ENCODE results near the gene FAM222B.
"Not testable (repeated sequence)": the region's sequence is repeated elsewhere in the genome, so short reads cannot be mapped to it uniquely, and the experiment has no call there.

Gene FAM222B

GRCh38 chr17:28842282-28843012 is at the start of gene FAM222B:
Gene FAM222B, minus strand, starts transcription at chr17:28842790. Its CDS starts 76,123 bp downstream, at chr17:28766667.
- in situ Hi-C loops (cut with MboI; ENCODE audit: low sequenced_read_pairs) = no loop called here

DNA sequence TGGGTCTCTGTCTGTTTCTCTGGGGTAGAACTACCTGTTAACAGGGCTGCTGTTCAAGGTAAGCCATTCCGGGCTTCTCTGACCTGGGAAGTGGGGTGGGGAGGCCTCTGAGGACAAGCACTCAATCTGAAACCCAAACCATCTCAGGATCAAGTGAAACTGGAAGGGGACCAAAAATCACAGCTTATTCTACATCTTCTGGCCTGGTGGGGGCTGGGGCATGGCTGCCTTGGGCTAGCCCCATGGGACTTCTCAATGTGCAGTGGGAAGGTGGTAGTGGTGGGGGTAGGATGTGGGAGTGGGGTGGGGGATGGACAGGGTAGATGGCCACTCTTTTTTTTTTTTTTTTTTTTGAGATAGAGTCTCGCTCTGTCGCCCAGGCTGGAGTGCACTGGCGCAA is 49.4 kb upstream of the FAM222B start:
- in situ Hi-C loops (cut with MboI; ENCODE audit: low sequenced_read_pairs) = no loop called here

DNA sequence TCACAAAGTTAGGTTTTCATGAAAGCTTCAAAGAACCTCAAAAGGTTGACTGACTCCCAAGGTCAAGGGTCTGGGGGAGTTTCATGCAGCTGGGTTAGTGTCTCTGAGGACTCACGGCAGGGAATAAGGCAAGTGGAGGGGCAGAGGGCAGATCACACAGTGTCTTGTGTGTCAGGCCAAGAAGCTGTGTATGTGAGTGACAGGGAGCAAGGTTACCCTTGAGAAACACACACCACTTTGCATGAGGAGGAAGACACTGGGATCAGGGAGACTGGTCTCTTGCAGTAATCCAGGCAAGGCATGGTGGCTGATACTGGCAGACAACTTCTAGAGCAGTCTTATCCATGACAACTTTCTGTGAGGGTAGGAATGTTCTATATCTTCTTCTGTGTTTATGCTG is 48.6 kb upstream of the FAM222B start:
- in situ Hi-C loops (cut with MboI; ENCODE audit: low sequenced_read_pairs) = no loop called here

DNA sequence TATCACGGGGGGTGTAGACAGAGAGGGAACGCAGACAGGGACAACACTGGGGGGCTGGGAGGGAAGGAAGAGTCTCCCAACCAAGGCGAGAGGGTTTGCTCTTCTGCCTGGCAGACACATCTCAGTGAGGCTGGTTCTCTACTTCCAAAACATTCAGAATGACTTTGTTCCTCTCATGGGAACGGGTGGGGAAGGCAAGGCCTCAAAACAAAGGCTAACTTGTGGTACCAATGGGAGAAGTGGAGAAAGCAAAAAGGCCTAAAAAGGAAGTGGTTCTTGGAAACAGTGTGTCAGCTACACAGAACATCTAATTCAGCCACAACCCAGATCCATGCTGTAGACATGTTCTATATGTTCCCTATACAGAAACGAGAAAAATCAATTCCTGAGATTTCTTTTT is 47.4 kb upstream of the FAM222B start:
- in situ Hi-C loops (cut with MboI; ENCODE audit: low sequenced_read_pairs) = no loop called here

DNA sequence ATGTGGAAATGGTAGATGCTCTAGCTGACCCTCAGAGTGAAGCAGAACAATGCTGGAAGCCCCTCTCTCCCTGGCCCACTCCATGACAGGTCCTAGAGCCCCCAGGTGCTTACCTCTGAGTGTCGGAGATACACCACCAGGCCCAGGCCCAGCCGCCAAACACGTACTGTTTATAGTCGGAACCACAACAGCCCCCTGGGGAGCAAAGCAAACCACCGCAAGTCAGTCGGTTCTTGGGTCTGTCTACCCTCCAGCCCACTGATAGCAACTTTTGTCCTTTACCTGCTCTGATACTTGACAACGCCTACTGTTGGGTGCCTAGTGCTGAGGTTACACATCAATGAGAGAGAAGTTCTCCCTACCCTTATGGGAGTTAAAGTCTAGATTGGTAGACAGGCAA is 46.2 kb upstream of the FAM222B start:
- in situ Hi-C loops (cut with MboI; ENCODE audit: low sequenced_read_pairs) = no loop called here

DNA sequence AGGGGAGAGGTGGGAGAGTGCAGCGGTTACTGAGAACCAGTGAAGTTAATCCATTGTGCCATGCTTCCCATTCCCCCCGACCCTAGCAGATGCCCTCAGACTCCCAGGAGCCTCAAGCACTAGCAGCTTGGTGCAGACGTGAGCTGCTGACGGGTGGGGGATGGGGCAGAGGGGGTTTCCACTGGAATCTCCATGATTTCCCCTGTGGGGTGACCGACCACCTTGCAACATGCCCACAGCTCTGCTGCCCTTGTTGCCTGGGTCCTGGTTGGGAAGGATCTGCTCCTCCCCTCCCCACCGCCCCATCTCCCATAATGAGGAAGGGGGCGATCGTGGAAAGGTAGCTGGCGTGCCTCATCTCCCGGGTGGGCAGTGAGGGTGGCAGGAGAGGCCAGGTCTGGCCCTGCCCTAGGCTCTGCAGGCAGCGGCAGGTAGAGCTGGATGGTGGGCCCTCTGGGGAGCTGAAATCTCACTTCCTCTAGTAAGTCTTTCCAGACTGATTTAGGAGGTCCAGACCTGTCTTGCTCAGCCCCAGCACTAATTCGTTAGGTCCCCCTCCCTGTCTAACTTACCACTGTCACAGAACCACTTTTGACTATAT is 45.4 kb upstream of the FAM222B start:
- in situ Hi-C loops (cut with MboI; ENCODE audit: low sequenced_read_pairs) = no loop called here

DNA sequence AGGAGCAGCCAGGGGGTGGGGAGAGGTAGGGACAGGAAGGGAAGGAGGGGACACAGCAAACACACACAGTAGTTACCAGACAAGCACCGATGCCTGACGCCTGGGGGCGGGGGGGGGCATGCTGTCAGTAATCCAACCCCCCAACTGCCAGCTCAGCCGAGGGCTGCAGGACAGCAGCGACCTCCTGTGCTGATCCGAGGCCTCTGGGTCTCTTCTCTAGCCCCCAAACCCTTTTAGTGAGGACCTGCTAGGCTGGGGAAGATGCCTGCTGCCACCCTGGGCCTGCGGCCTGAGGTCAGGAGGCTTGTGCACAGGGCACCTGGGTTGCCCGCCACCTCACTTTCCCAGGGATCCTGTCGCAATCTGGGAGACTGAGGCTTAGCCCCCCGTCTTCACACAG is 43.4 kb upstream of the FAM222B start:
- in situ Hi-C loops (cut with MboI; ENCODE audit: low sequenced_read_pairs) = no loop called here

DNA sequence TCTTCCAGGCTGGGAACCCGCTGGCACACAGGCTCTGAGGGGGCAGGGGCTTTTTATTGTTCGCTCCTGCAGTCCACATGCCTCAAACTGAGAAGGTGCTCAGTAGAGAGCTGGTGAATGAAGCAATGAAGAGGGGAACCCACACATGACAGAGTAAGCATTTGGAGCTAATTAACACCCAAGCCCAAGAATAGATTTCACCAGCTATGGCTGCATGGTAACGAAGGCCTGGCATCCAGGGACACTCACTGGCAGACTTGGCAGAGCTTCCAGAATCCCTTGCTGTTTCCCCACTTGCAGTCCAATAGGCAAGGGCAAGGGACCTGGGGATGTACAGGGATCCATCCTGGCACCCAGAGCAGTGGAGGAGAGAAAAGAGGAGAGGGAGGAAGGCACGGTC is 42.8 kb upstream of the FAM222B start:
- in situ Hi-C loops (cut with MboI; ENCODE audit: low sequenced_read_pairs) = no loop called here

DNA sequence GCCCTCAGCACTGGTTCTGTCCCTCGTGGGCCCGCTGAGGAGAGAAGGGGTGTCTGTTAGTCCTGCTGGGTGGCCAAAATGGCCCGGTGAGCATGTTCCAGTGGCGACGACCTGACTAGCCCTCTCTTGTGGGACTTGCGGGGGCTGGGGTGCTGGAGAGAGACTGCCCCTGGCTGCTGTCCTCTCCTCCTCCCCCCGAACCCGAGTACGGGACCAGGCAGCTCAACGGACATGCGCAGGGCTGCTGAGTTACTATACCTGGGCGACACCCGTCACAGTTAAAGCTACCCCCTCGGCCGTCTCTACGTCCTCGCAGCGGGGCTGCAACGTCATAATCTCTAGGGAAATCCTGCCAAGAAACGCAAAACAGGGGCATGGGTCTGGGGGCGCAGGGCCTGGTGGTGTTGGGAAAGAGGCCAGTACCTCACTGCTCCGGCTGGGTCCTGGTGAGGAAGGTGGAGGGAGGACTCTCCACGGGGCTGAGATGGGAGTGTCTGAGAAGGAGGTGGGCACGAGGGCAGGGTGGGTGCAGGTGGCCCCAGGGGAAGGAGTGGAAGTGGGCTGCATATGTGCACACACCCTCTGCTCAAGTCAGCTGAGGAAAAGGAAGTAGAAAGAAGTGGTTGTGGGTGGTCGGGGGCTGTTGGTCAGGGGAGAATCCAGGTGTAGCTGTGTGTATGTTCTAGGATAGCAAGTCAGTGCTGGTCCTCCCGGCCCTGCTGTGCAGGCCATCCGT is 41.5 kb upstream of the FAM222B start:
- in situ Hi-C loops (cut with MboI; ENCODE audit: low sequenced_read_pairs) = no loop called here

DNA sequence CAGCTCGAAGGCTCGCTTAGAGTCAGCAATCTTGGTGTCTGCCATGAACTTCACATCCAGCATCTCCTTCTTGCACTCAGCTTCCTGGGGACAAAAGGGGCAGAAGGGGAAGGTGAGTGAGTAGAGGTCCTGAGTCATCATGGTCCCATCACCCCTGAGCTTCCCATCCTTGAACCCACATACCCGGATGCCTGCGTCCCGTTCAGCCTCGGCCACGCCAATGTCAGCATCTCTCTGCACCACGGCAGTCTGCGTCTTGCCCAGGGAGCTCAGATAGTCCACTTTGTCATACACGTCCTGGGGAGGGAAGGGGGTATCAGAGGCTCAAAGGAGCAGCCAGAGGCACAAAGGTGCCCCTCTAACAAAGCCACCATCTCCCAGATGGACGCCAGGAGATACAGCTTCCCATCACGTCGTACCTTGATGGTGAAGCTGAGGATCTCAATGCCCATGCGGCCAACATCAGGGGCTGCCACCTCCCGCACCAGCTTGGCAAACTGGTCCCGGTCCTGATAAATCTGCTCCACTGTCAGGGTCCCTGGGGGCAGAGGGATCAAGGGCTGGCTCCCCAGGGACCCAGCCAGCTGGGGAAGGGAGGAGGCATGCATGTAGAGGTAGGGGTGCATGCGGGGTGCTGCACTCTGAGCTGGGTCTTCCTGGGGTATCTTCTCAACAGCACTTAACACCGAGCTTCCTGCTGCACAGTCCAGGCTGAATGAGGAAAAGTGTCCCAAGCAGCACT is 39.7 kb upstream of the FAM222B start:
- in situ Hi-C loops (cut with MboI; ENCODE audit: low sequenced_read_pairs) = no loop called here

- in situ Hi-C loops (cut with MboI; ENCODE audit: low sequenced_read_pairs) = no loop called here
These were observed 39.0 kb upstream of the FAM222B start for GRCh38 chr17:28881533-28882056.

- in situ Hi-C loops (cut with MboI; ENCODE audit: low sequenced_read_pairs) = no loop called here
These were observed 38.0 kb upstream of the FAM222B start for GRCh38 chr17:28880572-28880945.

- in situ Hi-C loops (cut with MboI; ENCODE audit: low sequenced_read_pairs) = no loop called here
These were observed 37.4 kb upstream of the FAM222B start for GRCh38 chr17:28879886-28880571.

DNA sequence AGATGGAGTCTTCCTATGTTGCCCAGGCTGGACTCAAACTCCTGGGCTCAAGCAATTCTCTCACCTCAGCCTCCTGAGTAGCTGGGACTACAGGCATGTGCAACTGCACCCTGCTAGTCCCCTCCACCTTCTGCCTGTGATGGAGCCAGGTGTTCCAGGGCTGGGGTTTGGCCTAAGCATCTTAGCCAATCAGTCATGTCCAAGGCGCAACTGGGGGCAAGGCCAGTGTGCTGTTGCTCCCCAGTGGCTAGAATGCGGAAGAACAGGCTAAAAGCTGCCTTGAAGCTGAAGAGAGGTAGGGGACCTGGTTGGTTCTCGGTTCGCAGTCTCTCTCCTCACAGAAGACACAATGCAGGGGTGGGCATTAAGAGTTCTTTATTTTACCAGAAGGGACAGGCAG is 36.4 kb upstream of the FAM222B start:
- in situ Hi-C loops (cut with MboI; ENCODE audit: low sequenced_read_pairs) = no loop called here

- in situ Hi-C loops (cut with MboI; ENCODE audit: low sequenced_read_pairs) = no loop called here
These were observed 35.7 kb upstream of the FAM222B start for GRCh38 chr17:28878158-28878910.

- in situ Hi-C loops (cut with MboI; ENCODE audit: low sequenced_read_pairs) = not testable (repeated sequence)
These were observed 34.6 kb upstream of the FAM222B start for GRCh38 chr17:28877150-28877711.

DNA sequence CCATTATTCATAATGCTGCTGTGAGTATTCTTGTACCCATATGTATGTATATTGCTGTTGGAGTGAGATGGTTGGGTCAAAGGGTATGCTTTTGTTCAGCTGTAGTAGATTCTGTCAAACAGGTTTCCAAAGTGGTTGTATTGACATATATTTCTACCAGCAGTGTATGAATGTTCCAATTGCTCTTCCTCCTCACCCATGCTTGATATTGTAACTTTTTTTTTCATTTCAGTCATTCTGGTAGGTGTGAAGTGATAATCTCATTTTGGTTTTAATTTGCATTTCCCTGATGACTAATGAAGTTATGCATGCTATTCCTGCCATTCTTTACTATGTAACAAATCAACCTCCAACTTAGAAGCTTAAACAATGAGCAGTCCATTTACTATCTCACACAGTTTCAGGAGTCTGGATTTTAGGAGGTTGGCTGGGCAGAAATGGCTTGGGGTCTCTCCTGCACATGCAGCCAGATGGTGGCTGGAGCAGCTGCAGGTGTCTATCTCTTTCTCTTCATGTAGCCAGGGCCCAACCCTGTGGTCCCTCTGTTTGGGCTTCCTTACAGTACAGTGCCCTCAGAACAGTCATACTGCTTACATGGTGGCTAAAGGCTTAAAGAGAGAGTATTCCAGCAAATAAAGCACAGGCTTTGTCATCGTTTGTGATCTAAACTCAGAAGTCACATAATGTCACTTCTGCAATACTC is 33.4 kb upstream of the FAM222B start:
- in situ Hi-C loops (cut with MboI; ENCODE audit: low sequenced_read_pairs) = no loop called here

DNA sequence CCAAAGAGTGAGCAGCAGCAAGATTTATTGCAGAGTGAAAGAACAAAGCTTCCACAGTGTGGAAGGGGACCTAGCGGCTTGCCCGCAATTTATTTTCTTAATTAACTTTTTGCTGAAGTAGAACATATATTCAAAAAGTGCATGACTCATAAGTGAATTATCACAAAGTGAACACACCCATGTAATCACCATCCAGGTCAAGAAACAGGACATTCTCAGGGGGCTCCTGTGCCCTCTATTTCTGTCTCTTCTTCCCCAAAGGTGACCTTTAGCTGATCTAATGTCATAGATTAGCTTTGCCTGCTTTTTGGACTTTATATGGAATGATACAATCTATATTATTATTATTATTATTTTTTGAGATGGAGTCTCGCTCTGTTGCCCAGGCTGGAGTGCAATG is 32.2 kb upstream of the FAM222B start:
- in situ Hi-C loops (cut with MboI; ENCODE audit: low sequenced_read_pairs) = no loop called here

DNA sequence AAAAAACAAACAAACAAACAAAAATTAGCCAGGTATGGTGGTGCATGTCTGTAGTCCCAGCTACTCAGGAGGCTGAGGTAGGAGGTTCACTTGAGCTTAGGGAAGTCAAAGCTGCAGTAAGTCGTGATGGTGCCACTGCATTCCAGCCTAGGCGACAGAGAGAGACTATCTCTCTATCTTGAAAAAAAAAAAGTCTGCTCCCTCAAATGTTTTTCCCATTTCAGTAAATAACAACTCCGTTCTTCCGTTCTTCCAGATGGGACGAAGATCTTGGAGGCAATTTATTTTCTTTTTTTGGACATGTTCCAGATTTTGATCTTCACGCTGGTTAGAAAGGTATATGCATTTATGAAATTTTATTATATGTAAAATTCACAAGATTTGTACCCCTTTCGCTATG is 31.2 kb upstream of the FAM222B start:
- in situ Hi-C loops (cut with MboI; ENCODE audit: low sequenced_read_pairs) = no loop called here
